ENCODE results near the gene MLXIPL.
"Not testable (repeated sequence)": the region's sequence is repeated elsewhere in the genome, so short reads cannot be mapped to it uniquely, and the experiment has no call there.

The MLXIPL gene

DNA sequence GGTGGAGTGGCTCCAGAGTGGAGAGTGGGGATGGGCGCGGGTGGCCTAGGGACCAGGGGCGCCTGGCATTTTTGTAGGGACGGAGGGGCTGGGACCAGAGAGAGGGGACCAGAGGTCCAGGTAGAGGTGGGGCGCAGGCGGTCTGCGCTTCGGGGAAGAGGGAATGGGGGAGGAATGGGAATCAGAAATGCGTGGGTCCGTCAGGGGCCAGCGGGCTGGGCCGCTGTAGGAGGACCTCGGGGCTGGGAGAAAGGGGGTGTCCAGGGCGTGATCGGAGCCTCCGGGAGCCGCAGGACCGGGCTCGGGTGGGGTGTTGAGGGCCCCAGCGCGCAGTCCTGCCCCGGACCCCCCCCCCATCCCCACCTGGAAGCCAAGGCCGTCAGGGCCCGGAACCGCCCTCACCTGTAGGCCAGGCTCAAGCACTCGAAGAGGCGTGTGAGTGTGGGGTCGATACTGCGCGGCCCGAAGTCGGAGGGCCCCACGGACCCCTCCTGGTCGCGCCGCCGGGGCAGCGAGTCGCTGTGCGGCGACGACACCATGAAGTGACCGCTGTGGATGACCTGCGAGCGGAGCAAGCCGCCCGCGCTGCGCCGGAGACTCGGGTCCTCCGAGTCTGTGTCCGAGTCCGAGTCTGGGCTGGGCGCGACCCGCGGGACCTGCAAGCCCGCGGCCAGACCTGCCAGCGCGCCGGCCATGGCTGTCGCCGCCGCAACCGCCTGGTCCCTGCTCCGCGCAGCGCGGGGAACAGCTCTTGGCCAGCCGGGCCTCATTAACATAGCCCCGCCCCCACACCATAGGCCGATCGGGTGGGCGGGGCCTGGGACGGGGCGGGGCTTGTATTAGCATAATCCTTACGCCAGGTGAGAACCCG is at the start of gene MLXIPL:
Gene MLXIPL (minus strand): TSS at position 725 of the 871 bp plus-strand sequence. CDS start 30 bp downstream, at position 695.
- Mint-ChIP-seq H3K4me1 (peaks cover 7 to 12% of the 10 kb centered on the region in 2 donors), H3K9me3 (no peaks in the 10 kb centered on the region), H3K4me3 (peak within 1 kb of the TSS; percentile 62 to 67), H3K27ac (no peak within 1 kb of the TSS), H3K36me3 (no peaks in the 10 kb centered on the region), H3K27me3 (peaks cover 57 to 79% of the 10 kb centered on the region in 2 donors)
- ATAC-seq (replicated peaks) (peak; percentile 83 to 91), DNase-seq (peak; percentile 34)

GRCh38 chr7:73671857-73672445 is 47.6 kb upstream of the MLXIPL start:
- no peaks in the 10 kb centered on the region for H3K9me3 Mint-ChIP-seq
- DNase-seq (no peak), ATAC-seq (replicated peaks) (no peak)
- no peak overlapping the region for H3K4me3 Mint-ChIP-seq
- peak overlapping the region; percentile 42 for H3K27ac Mint-ChIP-seq
- H3K4me1 Mint-ChIP-seq: peaks cover 9 to 13% of the 10 kb centered on the region in 2 donors
- H3K36me3 Mint-ChIP-seq: peaks cover 1% of the 10 kb centered on the region in 2 donors
- peaks cover 17 to 31% of the 10 kb centered on the region in 2 donors for H3K27me3 Mint-ChIP-seq

- ATAC-seq (replicated peaks): no peak
- Mint-ChIP-seq H3K4me1 (peaks cover 9 to 13% of the 10 kb centered on the region in 2 donors), H3K27ac (no peak overlapping the region), H3K27me3 (peaks cover 17 to 33% of the 10 kb centered on the region in 2 donors), H3K9me3 (no peaks in the 10 kb centered on the region), H3K4me3 (no peak overlapping the region), H3K36me3 (peaks cover 0 to 1% of the 10 kb centered on the region in 2 donors)
- DNase-seq: no peak
These were observed 47.0 kb upstream of the MLXIPL start for GRCh38 chr7:73671322-73671661.

DNA sequence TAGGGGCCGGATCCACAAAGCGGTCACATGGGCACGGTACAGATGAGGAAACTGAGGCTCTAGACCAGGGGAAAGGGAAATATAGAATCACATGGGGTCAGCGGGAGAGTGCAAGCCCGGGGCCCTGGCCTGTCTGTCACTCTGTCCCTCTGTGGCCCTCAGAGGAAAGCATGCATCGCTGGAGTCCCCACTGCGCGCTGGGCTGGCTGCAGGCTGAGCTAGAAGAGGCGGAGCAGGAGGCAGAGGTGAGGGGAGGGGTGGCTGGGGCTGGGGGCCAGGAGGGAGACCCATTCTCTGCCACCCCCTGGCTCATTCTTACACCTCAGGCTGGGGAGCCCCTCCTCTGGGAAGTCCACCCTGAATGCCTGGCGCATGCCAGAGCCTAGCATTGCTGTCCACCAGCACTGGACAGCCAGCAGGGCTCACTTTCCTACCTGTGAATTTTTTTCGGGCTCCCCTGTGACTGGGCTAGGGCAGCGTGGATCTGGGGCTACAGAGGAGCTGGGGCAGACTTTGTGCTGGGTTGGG is 45.6 kb upstream of the MLXIPL start:
- no peaks in the 10 kb centered on the region for H3K9me3 Mint-ChIP-seq
- ATAC-seq (replicated peaks) (no peak), DNase-seq (no peak)
- no peak overlapping the region for H3K27ac Mint-ChIP-seq
- peaks cover 29 to 44% of the 10 kb centered on the region in 2 donors for H3K27me3 Mint-ChIP-seq
- peaks cover 14 to 18% of the 10 kb centered on the region in 2 donors for H3K4me1 Mint-ChIP-seq
- H3K4me3 Mint-ChIP-seq: no peak overlapping the region
- H3K36me3 Mint-ChIP-seq: peaks cover 0 to 1% of the 10 kb centered on the region in 2 donors

- H3K9me3 Mint-ChIP-seq: no peaks in the 10 kb centered on the region
- no peak for DNase-seq
- no peak overlapping the region for H3K27ac Mint-ChIP-seq
- H3K4me1 Mint-ChIP-seq: peaks cover 14 to 20% of the 10 kb centered on the region in 2 donors
- no peak overlapping the region for H3K4me3 Mint-ChIP-seq
- ATAC-seq (replicated peaks): no peak
- peaks cover 0 to 1% of the 10 kb centered on the region in 2 donors for H3K36me3 Mint-ChIP-seq
- H3K27me3 Mint-ChIP-seq: peaks cover 34 to 50% of the 10 kb centered on the region in 2 donors
These were observed 45.0 kb upstream of the MLXIPL start for GRCh38 chr7:73669288-73669701.

DNA sequence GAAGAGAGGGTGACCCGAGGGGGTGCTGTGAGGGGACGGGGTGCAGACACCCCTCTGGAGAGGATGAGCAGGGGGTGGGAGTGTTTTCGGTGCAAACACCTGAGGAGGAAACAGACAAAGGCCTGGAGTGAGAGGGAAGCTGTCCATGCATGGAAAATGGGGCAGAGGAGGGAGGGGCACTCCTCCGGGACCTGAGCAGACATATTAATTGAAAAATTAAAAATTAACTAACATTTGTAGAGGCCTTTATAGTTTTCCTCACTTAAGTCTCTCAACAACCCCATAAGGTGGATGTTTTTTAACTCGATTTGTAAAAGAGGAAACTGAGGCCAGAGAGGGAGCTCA is 44.5 kb upstream of the MLXIPL start:
- Mint-ChIP-seq H3K27ac (no peak overlapping the region), H3K36me3 (peaks cover 0 to 1% of the 10 kb centered on the region in 2 donors), H3K4me3 (peak overlapping the region; percentile 25 to 63), H3K4me1 (peaks cover 14 to 24% of the 10 kb centered on the region in 2 donors), H3K27me3 (peaks cover 38 to 54% of the 10 kb centered on the region in 2 donors), H3K9me3 (no peaks in the 10 kb centered on the region)
- DNase-seq (no peak), ATAC-seq (replicated peaks) (no peak)

- no peak overlapping the region for H3K27ac Mint-ChIP-seq
- peaks cover 1% of the 10 kb centered on the region in 2 donors for H3K36me3 Mint-ChIP-seq
- ATAC-seq (replicated peaks): no peak
- peaks cover 14 to 24% of the 10 kb centered on the region in 2 donors for H3K4me1 Mint-ChIP-seq
- H3K27me3 Mint-ChIP-seq: peaks cover 42 to 60% of the 10 kb centered on the region in 2 donors
- DNase-seq: no peak
- H3K9me3 Mint-ChIP-seq: peaks cover under 1 to 2% of the 10 kb centered on the region in 2 donors
- H3K4me3 Mint-ChIP-seq: peak overlapping the region; percentile 63 to 78
These were observed 44.0 kb upstream of the MLXIPL start for GRCh38 chr7:73668103-73668885.

- peak within 1 kb of the TSS; percentile 78 to 84 for H3K4me3 Mint-ChIP-seq
- peak; percentile 92 to 95 for ATAC-seq (replicated peaks)
- H3K27ac Mint-ChIP-seq: no peak within 1 kb of the TSS
- peak; percentile 82 for DNase-seq
- peaks cover 1 to 5% of the 10 kb centered on the region in 2 donors for H3K36me3 Mint-ChIP-seq
- peaks cover 14 to 24% of the 10 kb centered on the region in 2 donors for H3K4me1 Mint-ChIP-seq
- peaks cover 4 to 6% of the 10 kb centered on the region in 2 donors for H3K9me3 Mint-ChIP-seq
- H3K27me3 Mint-ChIP-seq: peaks cover 49 to 67% of the 10 kb centered on the region in 2 donors
These were observed 43.2 kb upstream of the MLXIPL start, which contains the start of gene VPS37D for GRCh38 chr7:73667344-73668102. VPS37D (plus strand) TSS chr7:73667831; CDS start chr7:73667959, 128 bp downstream.

- H3K9me3 Mint-ChIP-seq: peaks cover 4 to 6% of the 10 kb centered on the region in 2 donors
- H3K4me1 Mint-ChIP-seq: peaks cover 8 to 16% of the 10 kb centered on the region in 2 donors
- DNase-seq (no peak), ATAC-seq (replicated peaks) (no peak)
- H3K27ac Mint-ChIP-seq: no peak overlapping the region
- H3K27me3 Mint-ChIP-seq: peaks cover 36 to 59% of the 10 kb centered on the region in 2 donors
- no peak overlapping the region for H3K4me3 Mint-ChIP-seq
- peaks cover 0 to 5% of the 10 kb centered on the region in 2 donors for H3K36me3 Mint-ChIP-seq
These were observed 38.7 kb upstream of the MLXIPL start for GRCh38 chr7:73663033-73663432.

GRCh38 chr7:73660594-73660993 is 36.3 kb upstream of the MLXIPL start:
- H3K4me1 Mint-ChIP-seq: peaks cover 4 to 11% of the 10 kb centered on the region in 2 donors
- not testable (repeated sequence) for H3K27ac Mint-ChIP-seq; H3K4me3 Mint-ChIP-seq; H3K9me3 Mint-ChIP-seq; H3K36me3 Mint-ChIP-seq; DNase-seq; ATAC-seq (replicated peaks)
- peaks cover 30 to 58% of the 10 kb centered on the region in 2 donors for H3K27me3 Mint-ChIP-seq

- peaks cover 31 to 60% of the 10 kb centered on the region in 2 donors for H3K27me3 Mint-ChIP-seq
- H3K4me3 Mint-ChIP-seq: no peak overlapping the region
- peaks cover 6% of the 10 kb centered on the region in 2 donors for H3K9me3 Mint-ChIP-seq
- peaks cover 0 to 5% of the 10 kb centered on the region in 2 donors for H3K36me3 Mint-ChIP-seq
- ATAC-seq (replicated peaks) (no peak), DNase-seq (no peak)
- peaks cover 0 to 6% of the 10 kb centered on the region in 2 donors for H3K4me1 Mint-ChIP-seq
- no peak overlapping the region for H3K27ac Mint-ChIP-seq
These were observed 35.7 kb upstream of the MLXIPL start for GRCh38 chr7:73659983-73660382.

DNA sequence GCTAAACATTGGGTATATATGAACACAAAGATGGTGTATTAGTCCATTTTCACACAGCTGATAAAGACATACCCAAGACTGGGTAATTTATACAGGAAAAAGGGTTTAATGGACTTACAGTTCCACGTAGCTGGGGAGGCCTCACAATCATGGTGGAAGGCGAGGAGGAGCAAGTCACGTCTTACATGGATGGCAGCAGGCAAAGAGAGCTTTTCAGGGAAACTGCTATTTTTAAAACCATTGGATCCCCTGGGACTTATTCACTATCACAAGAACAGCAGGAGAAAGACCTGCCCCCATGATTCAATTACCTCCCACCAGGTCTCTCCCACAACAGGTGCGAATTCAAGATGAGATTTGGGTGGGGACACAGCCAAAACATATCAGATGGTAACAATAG is 31.0 kb upstream of the MLXIPL start:
- not testable (repeated sequence) for H3K4me3 Mint-ChIP-seq; H3K9me3 Mint-ChIP-seq; H3K36me3 Mint-ChIP-seq; ATAC-seq (replicated peaks); H3K4me1 Mint-ChIP-seq; H3K27ac Mint-ChIP-seq; DNase-seq
- peaks cover 32 to 50% of the 10 kb centered on the region in 2 donors for H3K27me3 Mint-ChIP-seq

DNA sequence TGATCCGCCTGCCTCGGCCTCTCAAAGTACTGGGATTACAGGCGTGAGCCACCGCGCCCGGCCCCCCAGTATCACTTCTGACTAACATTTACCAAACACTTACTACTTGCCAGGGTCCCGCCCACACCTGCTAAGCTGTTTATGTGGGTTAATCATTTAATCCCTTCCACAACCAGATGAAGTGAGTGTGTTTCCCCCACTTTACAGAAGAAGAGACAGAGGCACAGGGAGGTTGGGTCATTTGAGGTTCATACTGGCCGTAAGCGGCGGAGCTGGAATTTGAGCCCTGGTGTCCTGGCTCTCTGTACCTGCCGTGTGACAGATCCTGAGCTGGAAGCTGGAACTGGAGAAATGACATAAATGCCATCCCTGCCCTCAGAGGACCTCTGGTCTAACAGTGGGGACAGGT is 28.2 kb upstream of the MLXIPL start:
- DNase-seq (no peak), ATAC-seq (replicated peaks) (no peak)
- peaks cover 13 to 18% of the 10 kb centered on the region in 2 donors for H3K4me1 Mint-ChIP-seq
- H3K27ac Mint-ChIP-seq: no peak overlapping the region
- H3K4me3 Mint-ChIP-seq: no peak overlapping the region
- H3K27me3 Mint-ChIP-seq: peaks cover 53 to 68% of the 10 kb centered on the region in 2 donors
- peaks cover 0 to 2% of the 10 kb centered on the region in 2 donors for H3K9me3 Mint-ChIP-seq
- no peaks in the 10 kb centered on the region for H3K36me3 Mint-ChIP-seq

Measured in stimulated activated naive B cell treated with anti-CD40 and anti-IgM and Interleukin-4, amounts not matched to agents 10 μg/mL and 1 μg/mL and 100 μg/mL, for 72 hours (primary cell).